ENCODE results near the gene CFAP119. TPM values are rescaled to one million over a fixed set of nuclear protein-coding genes. Genes with fewer than 3 reads are reported as not detected.

Gene CFAP119
- total RNA-seq, 6 experiments from 2014 or later, result 4.3 to 7.6 (median 5.1) TPM

- no peak for DNase-seq
These were observed 40.3 kb downstream of the CFAP119 start for GRCh38 chr16:30721606-30722005.

GRCh38 chr16:30721167-30721566, 40.7 kb downstream of the CFAP119 start:
- peaks cover 9% of the 10 kb centered on the region for H3K4me1 Mint-ChIP-seq (ENCODE audit: low read depth)
- H3K4me3 Mint-ChIP-seq, result no peak overlapping the region
- H3K9me3 Mint-ChIP-seq, result no peaks in the 10 kb centered on the region
- TF ChIP-seq CTCF (IDR thresholded peaks at IDR 0.05), result no peak
- H3K27ac Mint-ChIP-seq, result no peak overlapping the region
- DNase-seq, result no peak
- H3K36me3 Mint-ChIP-seq (ENCODE audit: low read depth), result peaks cover 65% of the 10 kb centered on the region
- peaks cover 3% of the 10 kb centered on the region for H3K27me3 Mint-ChIP-seq (ENCODE audit: insufficient read depth)

More at GRCh38 chr16:30721606-30722005, 40.3 kb downstream of the CFAP119 start:
- H3K36me3 Mint-ChIP-seq (ENCODE audit: low read depth), result peaks cover 62% of the 10 kb centered on the region
- H3K27ac Mint-ChIP-seq, result no peak overlapping the region
- H3K4me3 Mint-ChIP-seq, result no peak overlapping the region
- H3K4me1 Mint-ChIP-seq (ENCODE audit: low read depth), result peaks cover 4% of the 10 kb centered on the region
- peaks cover 1% of the 10 kb centered on the region for H3K27me3 Mint-ChIP-seq (ENCODE audit: insufficient read depth)
- H3K9me3 Mint-ChIP-seq, result no peaks in the 10 kb centered on the region
- TF ChIP-seq CTCF (IDR thresholded peaks at IDR 0.05), result no peak

DNA sequence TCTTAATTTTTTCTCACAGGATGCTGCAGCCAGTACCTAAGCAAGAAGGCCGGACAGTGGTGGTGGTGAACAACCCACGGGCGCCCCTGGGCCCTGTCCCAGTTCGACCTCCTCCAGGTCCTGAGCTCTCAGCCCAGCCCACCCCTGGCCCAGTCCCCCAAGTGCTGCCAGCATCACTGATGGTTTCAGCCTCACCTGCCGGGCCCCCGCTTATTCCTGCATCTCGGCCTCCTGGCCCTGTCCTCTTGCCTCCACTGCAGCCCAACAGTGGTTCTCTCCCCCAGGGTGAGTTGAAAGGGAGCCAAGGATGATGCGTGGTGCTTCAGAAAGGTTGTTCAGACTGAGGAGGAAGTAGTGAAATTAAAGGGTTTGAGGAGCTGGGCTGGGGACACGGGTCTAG, 41.2 kb downstream of the CFAP119 start:
- Mint-ChIP-seq H3K4me3 (no peak overlapping the region), H3K27ac (peak overlapping the region; percentile 26; the same call in 1 of the 2 replicates), H3K4me1 (ENCODE audit: low read depth) (peaks cover 13% of the 10 kb centered on the region), H3K9me3 (no peaks in the 10 kb centered on the region), H3K27me3 (ENCODE audit: insufficient read depth) (peaks cover 6% of the 10 kb centered on the region), H3K36me3 (ENCODE audit: low read depth) (peaks cover 65% of the 10 kb centered on the region)
- DNase-seq, result no peak
- TF ChIP-seq CTCF (IDR thresholded peaks at IDR 0.05), result no peak

DNA sequence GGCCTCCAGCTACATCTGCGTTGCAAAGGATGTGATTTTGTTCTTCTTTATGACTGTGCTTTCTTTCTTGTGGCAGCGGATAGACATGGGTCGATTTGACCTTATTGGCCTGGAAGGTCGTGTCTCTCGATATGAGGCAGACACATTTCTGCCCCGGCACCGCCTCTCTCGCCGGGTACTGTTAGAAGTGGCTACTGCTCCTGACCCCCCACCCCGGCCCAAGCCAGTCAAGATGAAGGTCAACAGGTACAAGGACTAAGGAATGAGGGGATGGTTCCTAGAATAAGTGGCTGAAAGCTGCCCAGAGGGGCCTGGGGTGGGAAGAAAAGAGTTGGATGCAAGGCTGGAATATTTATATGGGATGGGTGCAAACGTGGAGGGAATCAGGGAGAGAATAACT, 41.8 kb downstream of the CFAP119 start:
- no peak for TF ChIP-seq CTCF (IDR thresholded peaks at IDR 0.05)
- no peak overlapping the region for H3K27ac Mint-ChIP-seq
- H3K9me3 Mint-ChIP-seq, result no peaks in the 10 kb centered on the region
- peaks cover 67% of the 10 kb centered on the region for H3K36me3 Mint-ChIP-seq (ENCODE audit: low read depth)
- H3K4me3 Mint-ChIP-seq, result no peak overlapping the region
- H3K4me1 Mint-ChIP-seq (ENCODE audit: low read depth), result peaks cover 19% of the 10 kb centered on the region
- DNase-seq, result no peak
- H3K27me3 Mint-ChIP-seq (ENCODE audit: insufficient read depth), result peaks cover 6% of the 10 kb centered on the region

DNA sequence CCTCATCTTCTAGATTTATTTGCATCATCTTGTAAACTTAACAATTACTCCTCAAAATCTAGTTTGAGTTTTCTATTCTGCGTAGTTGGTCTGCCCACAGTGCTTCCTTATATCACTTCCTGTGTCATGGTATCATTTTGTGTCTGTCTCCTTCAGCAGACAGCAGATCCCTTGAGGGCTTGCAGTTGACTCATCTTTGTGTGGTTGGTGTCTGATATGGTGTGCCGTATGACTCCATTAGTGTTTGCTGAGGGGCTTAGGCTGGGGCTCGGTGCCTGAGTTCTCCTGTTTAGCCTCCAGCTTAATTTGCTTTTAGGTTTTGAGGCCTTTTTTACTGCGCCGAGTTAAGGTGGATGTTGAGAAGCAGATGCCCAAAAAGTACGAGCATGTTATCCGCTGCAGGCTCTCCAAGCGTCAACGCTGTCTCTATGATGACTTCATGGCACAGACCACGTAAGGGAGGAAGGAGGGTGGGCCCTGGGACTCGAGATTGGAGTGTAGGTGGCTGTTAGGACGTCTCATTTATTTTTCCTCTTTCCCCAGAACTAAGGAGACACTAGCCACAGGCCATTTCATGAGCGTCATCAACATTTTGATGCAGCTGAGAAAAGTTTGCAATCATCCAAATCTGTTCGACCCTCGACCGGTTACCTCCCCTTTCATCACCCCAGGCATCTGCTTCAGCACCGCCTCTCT, 46.0 kb downstream of the CFAP119 start:
- peak overlapping the region; percentile 46 for H3K4me3 Mint-ChIP-seq
- peak; percentile 40 for DNase-seq
- H3K4me1 Mint-ChIP-seq (ENCODE audit: low read depth), result peaks cover 40% of the 10 kb centered on the region
- H3K27ac Mint-ChIP-seq, result peak overlapping the region; percentile 88
- peaks cover 5% of the 10 kb centered on the region for H3K27me3 Mint-ChIP-seq (ENCODE audit: insufficient read depth)
- H3K9me3 Mint-ChIP-seq, result no peaks in the 10 kb centered on the region
- peaks cover 66% of the 10 kb centered on the region for H3K36me3 Mint-ChIP-seq (ENCODE audit: low read depth)
- no peak for TF ChIP-seq CTCF (IDR thresholded peaks at IDR 0.05)

All from HFFc6 (cell line).